ENCODE data around the gene SIGLEC15. TPM values are rescaled to one million over a fixed set of nuclear protein-coding genes. Genes with fewer than 3 reads are reported as not detected.

The SIGLEC15 gene
- total and polyA plus RNA-seq, 12 donors = 0.03 to 0.38 (median 0.20) TPM; not detected in 6

DNA sequence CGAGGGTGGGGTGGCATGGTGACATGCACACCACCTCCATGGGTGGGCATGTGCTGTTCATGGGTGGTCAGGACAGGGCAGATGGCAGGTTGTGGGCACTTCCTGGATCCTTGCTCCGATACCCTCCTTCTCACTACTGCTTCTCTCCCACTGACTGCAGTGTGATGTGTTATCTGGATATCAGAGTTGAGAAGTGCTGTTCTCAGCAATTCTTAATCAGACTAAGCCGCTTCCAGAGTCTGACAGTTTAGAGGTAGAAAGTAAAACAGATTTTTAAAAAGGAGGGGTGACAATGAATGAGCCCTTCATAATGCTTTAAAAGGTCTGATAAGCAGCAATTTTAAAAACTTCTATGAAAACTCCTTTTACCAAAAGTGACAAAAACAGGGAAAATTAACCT, 33.9 kb downstream of the SIGLEC15 start:
- intact Hi-C loops (cut with DNase I) = loop anchor here in 1 of 10 donors (10.0 kb wide), 1 partner anchor 145 kb away; no protein-coding TSS in a partner anchor
- no peaks in the 10 kb centered on the region for H3K9me3 ChIP-seq
- ATAC-seq = no peak
- peaks cover 0 to 100% (median 46%) of the 10 kb centered on the region in 9 donors for H3K36me3 ChIP-seq
- H3K4me3 ChIP-seq = no peak overlapping the region
- DNase-seq = no peak
- H3K27me3 ChIP-seq = no peaks in the 10 kb centered on the region
- TF ChIP-seq, protein P1, sequence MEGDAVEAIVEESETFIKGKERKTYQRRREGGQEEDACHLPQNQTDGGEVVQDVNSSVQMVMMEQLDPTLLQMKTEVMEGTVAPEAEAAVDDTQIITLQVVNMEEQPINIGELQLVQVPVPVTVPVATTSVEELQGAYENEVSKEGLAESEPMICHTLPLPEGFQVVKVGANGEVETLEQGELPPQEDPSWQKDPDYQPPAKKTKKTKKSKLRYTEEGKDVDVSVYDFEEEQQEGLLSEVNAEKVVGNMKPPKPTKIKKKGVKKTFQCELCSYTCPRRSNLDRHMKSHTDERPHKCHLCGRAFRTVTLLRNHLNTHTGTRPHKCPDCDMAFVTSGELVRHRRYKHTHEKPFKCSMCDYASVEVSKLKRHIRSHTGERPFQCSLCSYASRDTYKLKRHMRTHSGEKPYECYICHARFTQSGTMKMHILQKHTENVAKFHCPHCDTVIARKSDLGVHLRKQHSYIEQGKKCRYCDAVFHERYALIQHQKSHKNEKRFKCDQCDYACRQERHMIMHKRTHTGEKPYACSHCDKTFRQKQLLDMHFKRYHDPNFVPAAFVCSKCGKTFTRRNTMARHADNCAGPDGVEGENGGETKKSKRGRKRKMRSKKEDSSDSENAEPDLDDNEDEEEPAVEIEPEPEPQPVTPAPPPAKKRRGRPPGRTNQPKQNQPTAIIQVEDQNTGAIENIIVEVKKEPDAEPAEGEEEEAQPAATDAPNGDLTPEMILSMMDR (IDR thresholded peaks at IDR 0.05) = no peak
- 98 to 99% methylated on average over 3 of the region's 3 CpGs for WGBS, 2 donors
- no peaks in the 10 kb centered on the region for H3K4me1 ChIP-seq
- H3K27ac ChIP-seq = no peak overlapping the region

DNA sequence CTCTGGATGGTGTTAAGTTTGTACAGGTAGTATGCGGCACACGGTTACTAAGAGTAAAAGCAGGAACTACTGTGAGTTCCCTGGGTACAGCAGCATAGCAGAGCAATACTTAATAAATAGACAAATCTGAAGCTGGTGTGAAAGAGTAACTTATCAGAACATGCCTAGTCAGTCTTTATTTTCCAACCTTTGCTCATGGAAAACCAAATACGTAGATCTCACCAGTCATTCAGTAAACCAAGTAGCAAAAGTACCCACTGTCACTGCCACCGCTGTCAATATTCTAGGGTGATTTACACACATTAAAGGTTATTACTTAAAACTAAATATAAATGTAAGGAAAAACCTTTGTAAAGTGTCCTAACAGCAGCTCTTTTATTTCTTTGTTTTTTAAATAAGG, 35.0 kb downstream of the SIGLEC15 start:
- 85 to 97% methylated on average over 4 of the region's 4 CpGs for WGBS, 2 donors
- intact Hi-C loops (cut with DNase I) = no loop called here

DNA sequence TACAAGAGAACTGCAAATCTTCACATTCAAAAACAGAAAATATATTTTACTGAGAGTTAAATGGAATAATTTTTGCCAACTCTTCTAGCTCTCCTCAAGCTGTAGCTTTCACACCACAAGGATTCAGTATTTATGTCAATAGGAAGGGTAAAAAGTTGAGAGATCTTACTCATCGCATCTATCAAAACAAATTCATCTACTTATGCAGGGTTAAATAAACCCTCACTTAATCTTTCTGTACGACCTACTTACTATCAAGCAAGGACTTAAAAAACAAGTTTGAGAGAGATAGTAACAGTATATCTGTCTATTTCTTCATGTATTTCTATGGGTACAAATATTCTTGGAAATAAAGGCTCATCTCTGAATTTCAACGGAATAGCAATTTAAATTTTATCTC, 35.5 kb downstream of the SIGLEC15 start:
- intact Hi-C loops (cut with DNase I) = no loop called here
- Histone ChIP-seq H3K9me3 (no peaks in the 10 kb centered on the region), H3K27ac (no peak overlapping the region), H3K4me3 (no peak overlapping the region), H3K36me3 (peaks cover 0 to 100% (median 46%) of the 10 kb centered on the region in 9 donors), H3K27me3 (no peaks in the 10 kb centered on the region), H3K4me1 (no peaks in the 10 kb centered on the region)
- WGBS, 2 donors = 88 to 91% methylated on average over 3 of the region's 3 CpGs
- DNase-seq (no peak), ATAC-seq (no peak)
- TF ChIP-seq, protein P1 (IDR thresholded peaks at IDR 0.05) = no peak

More for the DNA sequence above, 35.0 kb downstream of the SIGLEC15 start:
- Histone ChIP-seq H3K4me1 (no peaks in the 10 kb centered on the region), H3K36me3 (peaks cover 0 to 100% (median 47%) of the 10 kb centered on the region in 9 donors), H3K27me3 (no peaks in the 10 kb centered on the region), H3K27ac (no peak overlapping the region), H3K4me3 (no peak overlapping the region), H3K9me3 (no peaks in the 10 kb centered on the region)
- DNase-seq = no peak
- ATAC-seq = no peak
- TF ChIP-seq, protein P1 (IDR thresholded peaks at IDR 0.05) = no peak

DNA sequence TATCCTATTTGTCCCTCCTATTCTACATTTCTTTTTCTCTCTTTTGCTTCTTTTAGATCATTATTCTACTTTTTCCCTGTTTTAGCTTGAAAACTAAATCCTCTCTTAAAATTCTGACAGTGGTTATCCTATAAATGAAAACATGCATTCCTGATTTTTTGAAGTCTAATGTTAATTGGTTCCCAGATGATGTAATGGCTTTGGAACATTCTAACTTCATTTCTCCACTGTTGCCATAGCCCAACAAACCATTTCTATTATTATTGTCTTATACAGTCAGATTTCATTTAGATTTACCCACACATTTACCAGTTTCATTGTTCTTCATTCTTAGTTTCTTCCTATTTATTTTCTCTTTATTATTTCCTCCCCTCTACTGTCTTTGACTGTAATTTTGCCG, 36.5 kb downstream of the SIGLEC15 start:
- TF ChIP-seq, protein P1 (IDR thresholded peaks at IDR 0.05) = no peak
- intact Hi-C loops (cut with DNase I) = no loop called here
- no peak for DNase-seq
- H3K4me1 ChIP-seq = no peaks in the 10 kb centered on the region
- peaks cover 0 to 100% (median 53%) of the 10 kb centered on the region in 9 donors for H3K36me3 ChIP-seq
- no peak for ATAC-seq
- 94 to 100% methylated on average over 1 of the region's 1 CpG for WGBS, 2 donors
- no peak overlapping the region for H3K27ac ChIP-seq
- no peak overlapping the region for H3K4me3 ChIP-seq
- no peaks in the 10 kb centered on the region for H3K27me3 ChIP-seq
- H3K9me3 ChIP-seq = no peaks in the 10 kb centered on the region
